ENCODE measurements around the gene PEX5L. TPM values are rescaled to one million over a fixed set of nuclear protein-coding genes. Genes with fewer than 3 reads are reported as not detected.

The PEX5L gene
- total RNA-seq, 1 experiment from 2014 or later, result 0.60 TPM

- no peak for DNase-seq
- Histone ChIP-seq H2AFZ (ENCODE audit: low read length) (no peak overlapping the region), H3K9me3 (ENCODE audit: low read length) (no peaks in the 10 kb centered on the region), H3K4me2 (ENCODE audit: low read depth, low read length, poor library complexity, severe bottlenecking) (no peak overlapping the region), H3K4me3 (ENCODE audit: low read length) (no peak overlapping the region), H3K79me2 (ENCODE audit: low read length) (no peaks in the 10 kb centered on the region), H3K27ac (ENCODE audit: low read length) (no peak overlapping the region), H3K9me2 (replicated peaks; ENCODE audit: insufficient read depth, low read length) (0 out of 2 replicates have a peak, but pooled peaks cover 5% of the 10 kb centered on the region), H4K20me1 (ENCODE audit: insufficient read depth, low read depth, low read length) (no peaks in the 10 kb centered on the region), H3K9ac (ENCODE audit: low read length) (no peak overlapping the region), H3K4me1 (ENCODE audit: low read length) (no peaks in the 10 kb centered on the region), H3K36me3 (ENCODE audit: insufficient read depth, low read length) (no peaks in the 10 kb centered on the region), H3K27me3 (ENCODE audit: low read length) (no peaks in the 10 kb centered on the region)
These were observed 199.4 kb downstream of the PEX5L start for GRCh38 chr3:179837374-179837773.

- Histone ChIP-seq H3K36me3 (ENCODE audit: insufficient read depth, low read length) (no peaks in the 10 kb centered on the region), H2AFZ (ENCODE audit: low read length) (no peak overlapping the region), H4K20me1 (ENCODE audit: insufficient read depth, low read depth, low read length) (no peaks in the 10 kb centered on the region), H3K9ac (ENCODE audit: low read length) (no peak overlapping the region), H3K27me3 (ENCODE audit: low read length) (no peaks in the 10 kb centered on the region), H3K4me1 (ENCODE audit: low read length) (peaks cover 3% of the 10 kb centered on the region; the same call in 1 of the 2 replicates), H3K9me3 (ENCODE audit: low read length) (no peaks in the 10 kb centered on the region), H3K79me2 (ENCODE audit: low read length) (no peaks in the 10 kb centered on the region), H3K4me2 (ENCODE audit: low read depth, low read length, poor library complexity, severe bottlenecking) (no peak overlapping the region), H3K27ac (ENCODE audit: low read length) (no peak overlapping the region), H3K9me2 (replicated peaks; ENCODE audit: insufficient read depth, low read length) (0 out of 2 replicates have a peak, but pooled peaks cover 5% of the 10 kb centered on the region), H3K4me3 (ENCODE audit: low read length) (no peak overlapping the region)
- no peak for DNase-seq
These were observed 203.4 kb downstream of the PEX5L start for GRCh38 chr3:179833294-179833693.

DNA sequence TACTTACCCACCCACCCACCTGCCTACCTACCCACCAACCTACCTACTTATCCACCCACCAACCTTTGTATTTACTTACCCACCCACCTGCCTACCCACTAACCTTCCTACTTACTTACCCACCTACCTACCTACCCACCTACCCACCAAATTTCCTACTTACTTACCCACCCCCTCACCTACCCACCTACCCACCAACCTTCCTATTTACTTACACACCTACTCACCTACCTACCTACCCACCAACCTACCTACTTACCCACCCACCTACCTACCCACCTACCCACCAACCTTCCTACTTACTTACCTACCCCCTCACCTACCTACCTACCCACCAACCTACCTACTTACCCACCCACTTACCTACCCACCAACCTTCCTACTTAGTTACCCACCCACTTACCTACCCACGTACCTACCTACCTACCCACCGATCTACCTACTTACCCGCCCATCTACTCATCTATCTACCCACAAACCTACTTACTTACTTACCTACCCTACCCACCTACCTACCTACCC is 204.3 kb downstream of the PEX5L start:
- no peak for DNase-seq
- H3K36me3 ChIP-seq (ENCODE audit: insufficient read depth, low read length), result no peaks in the 10 kb centered on the region
- H3K9ac ChIP-seq (ENCODE audit: low read length), result no peak overlapping the region
- no peaks in the 10 kb centered on the region for H3K27me3 ChIP-seq (ENCODE audit: low read length)
- no peaks in the 10 kb centered on the region for H4K20me1 ChIP-seq (ENCODE audit: insufficient read depth, low read depth, low read length)
- no peak overlapping the region for H3K27ac ChIP-seq (ENCODE audit: low read length)
- peaks cover 3% of the 10 kb centered on the region; the same call in 1 of the 2 replicates for H3K4me1 ChIP-seq (ENCODE audit: low read length)
- no peaks in the 10 kb centered on the region for H3K79me2 ChIP-seq (ENCODE audit: low read length)
- no peaks in the 10 kb centered on the region for H3K9me3 ChIP-seq (ENCODE audit: low read length)
- no peak overlapping the region for H3K4me2 ChIP-seq (ENCODE audit: low read depth, low read length, poor library complexity, severe bottlenecking)
- 0 out of 2 replicates have a peak, but pooled peaks cover 5% of the 10 kb centered on the region for H3K9me2 ChIP-seq (replicated peaks; ENCODE audit: insufficient read depth, low read length)
- no peak overlapping the region for H3K4me3 ChIP-seq (ENCODE audit: low read length)
- no peak overlapping the region for H2AFZ ChIP-seq (ENCODE audit: low read length)

GRCh38 chr3:179829401-179829800 is 207.3 kb downstream of the PEX5L start:
- peak; percentile 49 for DNase-seq
- Histone ChIP-seq H3K36me3 (ENCODE audit: insufficient read depth, low read length) (no peaks in the 10 kb centered on the region), H3K9ac (ENCODE audit: low read length) (no peak overlapping the region), H3K9me3 (ENCODE audit: low read length) (no peaks in the 10 kb centered on the region), H3K27ac (ENCODE audit: low read length) (no peak overlapping the region), H3K27me3 (ENCODE audit: low read length) (no peaks in the 10 kb centered on the region), H3K9me2 (replicated peaks; ENCODE audit: insufficient read depth, low read length) (no peaks in the 10 kb centered on the region), H3K4me3 (ENCODE audit: low read length) (no peak overlapping the region), H4K20me1 (ENCODE audit: insufficient read depth, low read depth, low read length) (no peaks in the 10 kb centered on the region), H3K4me1 (ENCODE audit: low read length) (peaks cover 3% of the 10 kb centered on the region; the same call in 1 of the 2 replicates), H3K4me2 (ENCODE audit: low read depth, low read length, poor library complexity, severe bottlenecking) (no peak overlapping the region), H3K79me2 (ENCODE audit: low read length) (no peaks in the 10 kb centered on the region), H2AFZ (ENCODE audit: low read length) (no peak overlapping the region)

GRCh38 chr3:179828738-179829137 is 208.0 kb downstream of the PEX5L start:
- H2AFZ ChIP-seq (ENCODE audit: low read length), result no peak overlapping the region
- DNase-seq, result no peak
- no peaks in the 10 kb centered on the region for H3K9me3 ChIP-seq (ENCODE audit: low read length)
- H3K4me1 ChIP-seq (ENCODE audit: low read length), result peaks cover 3% of the 10 kb centered on the region; the same call in 1 of the 2 replicates
- H3K36me3 ChIP-seq (ENCODE audit: insufficient read depth, low read length), result no peaks in the 10 kb centered on the region
- H3K9ac ChIP-seq (ENCODE audit: low read length), result no peak overlapping the region
- H3K79me2 ChIP-seq (ENCODE audit: low read length), result no peaks in the 10 kb centered on the region
- H3K27ac ChIP-seq (ENCODE audit: low read length), result no peak overlapping the region
- no peaks in the 10 kb centered on the region for H3K9me2 ChIP-seq (replicated peaks; ENCODE audit: insufficient read depth, low read length)
- no peak overlapping the region for H3K4me3 ChIP-seq (ENCODE audit: low read length)
- no peak overlapping the region for H3K4me2 ChIP-seq (ENCODE audit: low read depth, low read length, poor library complexity, severe bottlenecking)
- no peaks in the 10 kb centered on the region for H3K27me3 ChIP-seq (ENCODE audit: low read length)
- no peaks in the 10 kb centered on the region for H4K20me1 ChIP-seq (ENCODE audit: insufficient read depth, low read depth, low read length)

- no peak for DNase-seq
- H3K9me2 ChIP-seq (replicated peaks; ENCODE audit: insufficient read depth, low read length), result no peaks in the 10 kb centered on the region
- no peak overlapping the region for H3K4me2 ChIP-seq (ENCODE audit: low read depth, low read length, poor library complexity, severe bottlenecking)
- H2AFZ ChIP-seq (ENCODE audit: low read length), result no peak overlapping the region
- H3K27ac ChIP-seq (ENCODE audit: low read length), result no peak overlapping the region
- no peaks in the 10 kb centered on the region for H3K36me3 ChIP-seq (ENCODE audit: insufficient read depth, low read length)
- H3K9me3 ChIP-seq (ENCODE audit: low read length), result no peaks in the 10 kb centered on the region
- H3K4me1 ChIP-seq (ENCODE audit: low read length), result peaks cover 3% of the 10 kb centered on the region; the same call in 1 of the 2 replicates
- H3K27me3 ChIP-seq (ENCODE audit: low read length), result no peaks in the 10 kb centered on the region
- no peak overlapping the region for H3K9ac ChIP-seq (ENCODE audit: low read length)
- no peaks in the 10 kb centered on the region for H4K20me1 ChIP-seq (ENCODE audit: insufficient read depth, low read depth, low read length)
- H3K79me2 ChIP-seq (ENCODE audit: low read length), result no peaks in the 10 kb centered on the region
- no peak overlapping the region for H3K4me3 ChIP-seq (ENCODE audit: low read length)
These were observed 210.5 kb downstream of the PEX5L start for GRCh38 chr3:179826247-179826637.

DNA sequence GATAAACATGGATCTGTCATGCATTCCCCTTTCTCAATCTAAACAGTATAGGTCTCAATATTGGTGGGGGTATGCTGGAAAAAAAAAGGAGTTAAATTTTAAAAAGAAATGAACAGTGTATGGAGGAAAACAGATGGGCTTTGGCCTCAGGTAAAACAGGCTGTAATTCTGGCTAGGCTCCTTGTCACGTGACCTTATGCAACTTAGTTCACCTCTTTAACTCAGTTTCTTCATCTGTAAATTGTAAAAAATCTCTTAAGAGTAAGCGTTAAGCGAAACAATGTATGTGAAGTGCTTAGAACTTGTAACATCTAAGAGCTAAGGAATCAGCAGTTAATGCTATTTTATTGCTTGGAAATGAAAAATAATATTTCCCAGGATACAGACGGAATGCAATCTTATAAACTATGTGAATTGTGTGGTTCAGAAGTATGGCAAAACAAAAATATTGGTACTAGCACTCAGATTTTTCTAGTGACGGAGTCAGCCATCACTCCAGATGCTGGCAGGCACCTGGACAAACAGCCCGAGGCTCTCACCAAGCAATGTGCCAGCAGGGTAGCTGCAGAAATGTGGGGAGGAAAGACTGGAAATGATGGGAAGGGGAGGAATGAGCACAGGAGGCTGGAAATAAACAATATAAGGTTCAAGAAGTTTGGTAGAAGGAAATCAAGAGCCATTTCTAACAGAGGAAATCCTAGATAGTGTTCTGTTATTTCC is 211.1 kb downstream of the PEX5L start:
- no peak for DNase-seq
- no peaks in the 10 kb centered on the region for H3K9me3 ChIP-seq (ENCODE audit: low read length)
- H3K4me3 ChIP-seq (ENCODE audit: low read length), result no peak overlapping the region
- H3K27ac ChIP-seq (ENCODE audit: low read length), result no peak overlapping the region
- no peaks in the 10 kb centered on the region for H3K27me3 ChIP-seq (ENCODE audit: low read length)
- H3K9me2 ChIP-seq (replicated peaks; ENCODE audit: insufficient read depth, low read length), result no peaks in the 10 kb centered on the region
- peaks cover 3% of the 10 kb centered on the region; the same call in 1 of the 2 replicates for H3K4me1 ChIP-seq (ENCODE audit: low read length)
- no peak overlapping the region for H3K4me2 ChIP-seq (ENCODE audit: low read depth, low read length, poor library complexity, severe bottlenecking)
- no peak overlapping the region for H3K9ac ChIP-seq (ENCODE audit: low read length)
- H4K20me1 ChIP-seq (ENCODE audit: insufficient read depth, low read depth, low read length), result no peaks in the 10 kb centered on the region
- no peaks in the 10 kb centered on the region for H3K79me2 ChIP-seq (ENCODE audit: low read length)
- no peaks in the 10 kb centered on the region for H3K36me3 ChIP-seq (ENCODE audit: insufficient read depth, low read length)
- no peak overlapping the region for H2AFZ ChIP-seq (ENCODE audit: low read length)

- no peak for DNase-seq
- Histone ChIP-seq H3K27me3 (ENCODE audit: low read length) (no peaks in the 10 kb centered on the region), H3K27ac (ENCODE audit: low read length) (no peak overlapping the region), H3K4me3 (ENCODE audit: low read length) (no peak overlapping the region), H3K36me3 (ENCODE audit: insufficient read depth, low read length) (no peaks in the 10 kb centered on the region), H4K20me1 (ENCODE audit: insufficient read depth, low read depth, low read length) (no peaks in the 10 kb centered on the region), H3K79me2 (ENCODE audit: low read length) (no peaks in the 10 kb centered on the region), H3K4me1 (ENCODE audit: low read length) (no peaks in the 10 kb centered on the region), H2AFZ (ENCODE audit: low read length) (no peak overlapping the region), H3K9me2 (replicated peaks; ENCODE audit: insufficient read depth, low read length) (no peaks in the 10 kb centered on the region), H3K9me3 (ENCODE audit: low read length) (no peaks in the 10 kb centered on the region), H3K4me2 (ENCODE audit: low read depth, low read length, poor library complexity, severe bottlenecking) (no peak overlapping the region), H3K9ac (ENCODE audit: low read length) (no peak overlapping the region)
These were observed 214.4 kb downstream of the PEX5L start for GRCh38 chr3:179822296-179822695.
